ENCODE data around the gene LCE1A. TPM values are rescaled to one million over a fixed set of nuclear protein-coding genes. Genes with fewer than 3 reads are reported as not detected.

The LCE1A gene
- total RNA-seq, 2 experiments from 2014 or later, result not detected

- Histone ChIP-seq H3K4me3 (ENCODE audit: low read depth, low read length, poor library complexity, severe bottlenecking) (no peak overlapping the region), H3K36me3 (ENCODE audit: insufficient read depth, low read length) (no peaks in the 10 kb centered on the region), H3K79me2 (ENCODE audit: insufficient read depth, low read depth, low read length) (no peaks in the 10 kb centered on the region), H3K27ac (ENCODE audit: low read depth, low read length, poor library complexity, severe bottlenecking) (no peak overlapping the region), H3K9me3 (ENCODE audit: low read length) (no peaks in the 10 kb centered on the region), H3K9me2 (ENCODE audit: insufficient read depth, low read length) (no peaks in the 10 kb centered on the region), H4K20me1 (ENCODE audit: insufficient read depth, low read length) (no peaks in the 10 kb centered on the region), H3K4me2 (ENCODE audit: low read length) (no peak overlapping the region), H3K4me1 (ENCODE audit: insufficient read depth, low read length, poor library complexity, severe bottlenecking) (no peaks in the 10 kb centered on the region), H2AFZ (ENCODE audit: low read length) (no peak overlapping the region)
- TF ChIP-seq, protein P1, sequence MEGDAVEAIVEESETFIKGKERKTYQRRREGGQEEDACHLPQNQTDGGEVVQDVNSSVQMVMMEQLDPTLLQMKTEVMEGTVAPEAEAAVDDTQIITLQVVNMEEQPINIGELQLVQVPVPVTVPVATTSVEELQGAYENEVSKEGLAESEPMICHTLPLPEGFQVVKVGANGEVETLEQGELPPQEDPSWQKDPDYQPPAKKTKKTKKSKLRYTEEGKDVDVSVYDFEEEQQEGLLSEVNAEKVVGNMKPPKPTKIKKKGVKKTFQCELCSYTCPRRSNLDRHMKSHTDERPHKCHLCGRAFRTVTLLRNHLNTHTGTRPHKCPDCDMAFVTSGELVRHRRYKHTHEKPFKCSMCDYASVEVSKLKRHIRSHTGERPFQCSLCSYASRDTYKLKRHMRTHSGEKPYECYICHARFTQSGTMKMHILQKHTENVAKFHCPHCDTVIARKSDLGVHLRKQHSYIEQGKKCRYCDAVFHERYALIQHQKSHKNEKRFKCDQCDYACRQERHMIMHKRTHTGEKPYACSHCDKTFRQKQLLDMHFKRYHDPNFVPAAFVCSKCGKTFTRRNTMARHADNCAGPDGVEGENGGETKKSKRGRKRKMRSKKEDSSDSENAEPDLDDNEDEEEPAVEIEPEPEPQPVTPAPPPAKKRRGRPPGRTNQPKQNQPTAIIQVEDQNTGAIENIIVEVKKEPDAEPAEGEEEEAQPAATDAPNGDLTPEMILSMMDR (conservative IDR thresholded peaks at IDR 0.05; ENCODE audit: low read length), result no peak
- TF ChIP-seq EZH2phosphoT487 (IDR thresholded peaks at IDR 0.05; ENCODE audit: borderline replicate concordance, low read depth, low read length), result no peak
- DNase-seq (ENCODE audit: low spot score), result no peak
- no TSS peak for BruUV-seq (replicated peaks)
- CTCF ChIA-PET (ENCODE audit: unreplicated experiment), result no interaction called here
- intact Hi-C loops (cut with micrococcal nuclease; ENCODE audit: unreplicated experiment), result no loop called here
- POLR2A ChIA-PET, result no interaction called here
These were observed 49.6 kb downstream of the LCE1A start for GRCh38 chr1:152876827-152877226.

Other genes with a start within 250 kb of the LCE1A start
- gene LCE3D, start 247.0 kb upstream of the LCE1A start, total RNA-seq (2014; rRNA removed; shearing (Covaris generic)), result not detected in 2 replicates
- gene LCE3D, start 247.0 kb upstream of the LCE1A start, total RNA-seq (2022), result not detected in 2 replicates
- not detected in 2 replicates for gene LCE3C, start 227.2 kb upstream of the LCE1A start, total RNA-seq (2014; rRNA removed; shearing (Covaris generic))
- not detected in 2 replicates for gene LCE3C, start 227.2 kb upstream of the LCE1A start, total RNA-seq (2022)
- gene LCE3B, start 213.7 kb upstream of the LCE1A start, total RNA-seq (2014; rRNA removed; shearing (Covaris generic)), result not detected in 2 replicates
- gene LCE3B, start 213.7 kb upstream of the LCE1A start, total RNA-seq (2022), result not detected in 2 replicates
- not detected in 2 replicates for gene LCE3A, start 204.4 kb upstream of the LCE1A start, total RNA-seq (2014; rRNA removed; shearing (Covaris generic))
- not detected in 2 replicates for gene LCE3A, start 204.4 kb upstream of the LCE1A start, total RNA-seq (2022)
- not detected in 2 replicates for gene LCE2D, start 164.1 kb upstream of the LCE1A start, total RNA-seq (2014; rRNA removed; shearing (Covaris generic))
- not detected in 2 replicates for gene LCE2D, start 164.1 kb upstream of the LCE1A start, total RNA-seq (2022)
- not detected in 2 replicates for gene LCE2C, start 152.2 kb upstream of the LCE1A start, total RNA-seq (2014; rRNA removed; shearing (Covaris generic))
- not detected in 2 replicates for gene LCE2C, start 152.2 kb upstream of the LCE1A start, total RNA-seq (2022)
- not detected in 2 replicates for gene LCE2B, start 141.3 kb upstream of the LCE1A start, total RNA-seq (2014; rRNA removed; shearing (Covaris generic))
- gene LCE2B, start 141.3 kb upstream of the LCE1A start, total RNA-seq (2022), result not detected in 2 replicates
- not detected in 2 replicates for gene LCE2A, start 129.1 kb upstream of the LCE1A start, total RNA-seq (2014; rRNA removed; shearing (Covaris generic))
- gene LCE2A, start 129.1 kb upstream of the LCE1A start, total RNA-seq (2022), result not detected in 2 replicates
- not detected in 2 replicates for gene LCE4A, start 119.3 kb upstream of the LCE1A start, total RNA-seq (2014; rRNA removed; shearing (Covaris generic))
- not detected in 2 replicates for gene LCE4A, start 119.3 kb upstream of the LCE1A start, total RNA-seq (2022)
- gene KPRP, start 69.4 kb upstream of the LCE1A start, total RNA-seq (2014; rRNA removed; shearing (Covaris generic)), result not detected in 2 replicates
- not detected in 2 replicates for gene KPRP, start 69.4 kb upstream of the LCE1A start, total RNA-seq (2022)
- gene LCE1F, start 52.3 kb upstream of the LCE1A start, total RNA-seq (2014; rRNA removed; shearing (Covaris generic)), result not detected in 2 replicates
- not detected in 2 replicates for gene LCE1F, start 52.3 kb upstream of the LCE1A start, total RNA-seq (2022)
- gene LCE1E, start 41.2 kb upstream of the LCE1A start, total RNA-seq (2014; rRNA removed; shearing (Covaris generic)), result not detected in 2 replicates
- not detected in 2 replicates for gene LCE1E, start 41.2 kb upstream of the LCE1A start, total RNA-seq (2022)
- gene LCE1D, start 30.8 kb upstream of the LCE1A start, total RNA-seq (2014; rRNA removed; shearing (Covaris generic)), result not detected in 2 replicates
- gene LCE1D, start 30.8 kb upstream of the LCE1A start, total RNA-seq (2022), result not detected in 2 replicates
- not detected in 2 replicates for gene LCE1C, start 20.8 kb upstream of the LCE1A start, total RNA-seq (2014; rRNA removed; shearing (Covaris generic))
- gene LCE1C, start 20.8 kb upstream of the LCE1A start, total RNA-seq (2022), result not detected in 2 replicates
- gene LCE1B, start 15.5 kb upstream of the LCE1A start, total RNA-seq (2014; rRNA removed; shearing (Covaris generic)), result not detected in 2 replicates
- gene LCE1B, start 15.5 kb upstream of the LCE1A start, total RNA-seq (2022), result not detected in 2 replicates
- gene LCE6A, start 15.4 kb downstream of the LCE1A start, total RNA-seq (2014; rRNA removed; shearing (Covaris generic)), result not detected in 2 replicates
- gene LCE6A, start 15.4 kb downstream of the LCE1A start, total RNA-seq (2022), result not detected in 2 replicates
- gene LCE7A, start 32.5 kb downstream of the LCE1A start, total RNA-seq (2014; rRNA removed; shearing (Covaris generic)), result not detected in 2 replicates
- gene LCE7A, start 32.5 kb downstream of the LCE1A start, total RNA-seq (2022), result not detected in 2 replicates
- gene SMCP, start 50.8 kb downstream of the LCE1A start, total RNA-seq (2014; rRNA removed; shearing (Covaris generic)), result not detected in 2 replicates
- gene SMCP, start 50.8 kb downstream of the LCE1A start, total RNA-seq (2022), result not detected in 2 replicates
- gene IVL, start 81.1 kb downstream of the LCE1A start, total RNA-seq (2014; rRNA removed; shearing (Covaris generic)), result not detected in 2 replicates
- not detected in 2 replicates for gene IVL, start 81.1 kb downstream of the LCE1A start, total RNA-seq (2022)
- not detected in 2 replicates for gene SPRR5, start 119.7 kb downstream of the LCE1A start, total RNA-seq (2014; rRNA removed; shearing (Covaris generic))
- gene SPRR5, start 119.7 kb downstream of the LCE1A start, total RNA-seq (2022), result not detected in 2 replicates
- not detected in 2 replicates for gene SPRR4, start 143.2 kb downstream of the LCE1A start, total RNA-seq (2014; rRNA removed; shearing (Covaris generic))
- gene SPRR4, start 143.2 kb downstream of the LCE1A start, total RNA-seq (2022), result not detected in 2 replicates
- gene SPRR1A, start 156.6 kb downstream of the LCE1A start, total RNA-seq (2014; rRNA removed; shearing (Covaris generic)), result not detected in 2 replicates
- gene SPRR1A, start 156.6 kb downstream of the LCE1A start, total RNA-seq (2022), result not detected in 2 replicates
- gene SPRR3, start 174.3 kb downstream of the LCE1A start, total RNA-seq (2014; rRNA removed; shearing (Covaris generic)), result not detected in 2 replicates
- gene SPRR3, start 174.3 kb downstream of the LCE1A start, total RNA-seq (2022), result not detected in 2 replicates
- not detected in 2 replicates for gene SPRR1B, start 203.7 kb downstream of the LCE1A start, total RNA-seq (2014; rRNA removed; shearing (Covaris generic))
- gene SPRR1B, start 203.7 kb downstream of the LCE1A start, total RNA-seq (2022), result not detected in 2 replicates
- not detected in 2 replicates for gene SPRR2D, start 213.6 kb downstream of the LCE1A start, total RNA-seq (2014; rRNA removed; shearing (Covaris generic))
- not detected in 2 replicates for gene SPRR2D, start 213.6 kb downstream of the LCE1A start, total RNA-seq (2022)
- not detected in 2 replicates for gene SPRR2A, start 230.0 kb downstream of the LCE1A start, total RNA-seq (2014; rRNA removed; shearing (Covaris generic))
- not detected in 2 replicates for gene SPRR2A, start 230.0 kb downstream of the LCE1A start, total RNA-seq (2022)
- gene SPRR2B, start 244.1 kb downstream of the LCE1A start, total RNA-seq (2014; rRNA removed; shearing (Covaris generic)), result not detected in 2 replicates
- gene SPRR2B, start 244.1 kb downstream of the LCE1A start, total RNA-seq (2022), result not detected in 2 replicates

All from OCI-LY7 (cell line).